GM15510 (cell line): ENCODE results near the gene RANBP10.
A peak's percentile ranks its signal among the peaks of the same experiment; 100 is the strongest.

Experiments used
- POLR2A ChIP-seq: IDR thresholded peaks from 3 replicates; pipeline ENCODE4 v1.6.1; 2011; ENCODE audit warnings: borderline replicate concordance; ENCODE audit not compliant: insufficient read length; ENCODE audit errors: extremely low read depth

Gene RANBP10

GRCh38 chr16:67726106-67727034 lies 80.0 kb downstream of the RANBP10 start:
- TF ChIP-seq POLR2A: no peak

GRCh38 chr16:67723911-67724305 lies 82.5 kb downstream of the RANBP10 start:
- TF ChIP-seq POLR2A: no peak

GRCh38 chr16:67723151-67723910 lies 83.0 kb downstream of the RANBP10 start:
- no peak for TF ChIP-seq POLR2A

GRCh38 chr16:67720236-67720635 lies 86.1 kb downstream of the RANBP10 start:
- TF ChIP-seq POLR2A: no peak

- TF ChIP-seq POLR2A: no peak
Measured at GRCh38 chr16:67719778-67720144, 86.6 kb downstream of the RANBP10 start.

GRCh38 chr16:67719048-67719777 lies 87.1 kb downstream of the RANBP10 start, which contains the start of gene GFOD2:
TSS of gene GFOD2 (minus strand) at chr16:67719316. CDS start at chr16:67685715, 33,601 bp downstream.
- peak; percentile 95 for TF ChIP-seq POLR2A

GRCh38 chr16:67718668-67719047 lies 87.7 kb downstream of the RANBP10 start:
- no peak for TF ChIP-seq POLR2A

- TF ChIP-seq POLR2A: no peak
Measured at GRCh38 chr16:67716097-67716496, 90.3 kb downstream of the RANBP10 start.

GRCh38 chr16:67714522-67714921 lies 91.8 kb downstream of the RANBP10 start:
- no peak for TF ChIP-seq POLR2A

- TF ChIP-seq POLR2A: no peak
Measured at GRCh38 chr16:67713647-67714273, 92.6 kb downstream of the RANBP10 start.

GRCh38 chr16:67710607-67711006 lies 95.8 kb downstream of the RANBP10 start:
- TF ChIP-seq POLR2A: no peak

GRCh38 chr16:67709050-67709449 lies 97.3 kb downstream of the RANBP10 start:
- TF ChIP-seq POLR2A: no peak

- no peak for TF ChIP-seq POLR2A
Measured at GRCh38 chr16:67708368-67708771, 98.0 kb downstream of the RANBP10 start.

GRCh38 chr16:67707790-67708189 lies 98.6 kb downstream of the RANBP10 start:
- TF ChIP-seq POLR2A: no peak

GRCh38 chr16:67707210-67707609 lies 99.2 kb downstream of the RANBP10 start:
- TF ChIP-seq POLR2A: no peak

- TF ChIP-seq POLR2A: no peak
Measured at GRCh38 chr16:67704110-67704509, 102.2 kb downstream of the RANBP10 start.

- no peak for TF ChIP-seq POLR2A
Measured at GRCh38 chr16:67703626-67704025, 102.7 kb downstream of the RANBP10 start.
